NCI-H345 (cell line): ENCODE results near the gene CDK6.

Experiments used
- DNase-seq: peaks from one replicate; lab custom pipeline; 2025; lab: John Stamatoyannopoulos, UW

Gene CDK6

DNA sequence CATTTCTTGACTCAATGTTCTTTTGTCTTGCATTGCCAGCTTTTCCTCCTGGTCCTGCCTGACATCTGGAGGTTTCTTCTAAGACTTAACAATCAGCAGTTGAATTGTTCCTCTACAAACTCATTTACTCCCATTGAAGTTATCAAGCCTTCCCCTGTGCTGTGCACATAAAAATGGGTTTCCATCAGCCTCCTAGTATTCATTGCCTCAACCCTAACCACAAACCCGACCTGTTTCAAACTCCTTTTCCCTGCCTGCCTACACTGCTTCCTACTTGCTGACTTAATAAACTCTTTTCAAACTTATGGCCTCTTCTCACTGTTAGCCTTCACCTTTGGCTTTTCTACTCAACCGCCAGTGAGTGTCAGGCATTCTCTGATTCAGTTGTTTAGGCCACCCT, 9.4 kb upstream of the CDK6 start:
- no peak for DNase-seq

DNA sequence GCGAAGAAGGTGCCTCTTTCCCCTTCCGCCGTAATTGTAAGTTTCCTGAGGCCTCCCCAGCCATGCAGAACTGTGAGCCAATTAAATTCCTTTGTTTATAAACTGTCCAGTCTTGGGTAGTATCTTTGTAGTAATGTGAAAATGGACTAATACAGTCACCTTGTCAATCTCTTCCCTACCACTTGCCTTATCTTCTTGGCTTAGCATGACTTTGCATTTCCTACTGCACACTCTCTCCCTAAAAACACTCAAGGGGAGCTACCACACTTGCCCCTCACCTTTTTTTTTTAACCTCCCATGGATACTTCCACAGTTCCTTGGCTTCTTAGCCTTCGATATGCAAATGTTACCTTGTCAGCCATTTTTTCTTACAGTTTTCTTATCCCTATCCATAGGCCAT, 7.4 kb upstream of the CDK6 start:
- DNase-seq, result no peak

DNA sequence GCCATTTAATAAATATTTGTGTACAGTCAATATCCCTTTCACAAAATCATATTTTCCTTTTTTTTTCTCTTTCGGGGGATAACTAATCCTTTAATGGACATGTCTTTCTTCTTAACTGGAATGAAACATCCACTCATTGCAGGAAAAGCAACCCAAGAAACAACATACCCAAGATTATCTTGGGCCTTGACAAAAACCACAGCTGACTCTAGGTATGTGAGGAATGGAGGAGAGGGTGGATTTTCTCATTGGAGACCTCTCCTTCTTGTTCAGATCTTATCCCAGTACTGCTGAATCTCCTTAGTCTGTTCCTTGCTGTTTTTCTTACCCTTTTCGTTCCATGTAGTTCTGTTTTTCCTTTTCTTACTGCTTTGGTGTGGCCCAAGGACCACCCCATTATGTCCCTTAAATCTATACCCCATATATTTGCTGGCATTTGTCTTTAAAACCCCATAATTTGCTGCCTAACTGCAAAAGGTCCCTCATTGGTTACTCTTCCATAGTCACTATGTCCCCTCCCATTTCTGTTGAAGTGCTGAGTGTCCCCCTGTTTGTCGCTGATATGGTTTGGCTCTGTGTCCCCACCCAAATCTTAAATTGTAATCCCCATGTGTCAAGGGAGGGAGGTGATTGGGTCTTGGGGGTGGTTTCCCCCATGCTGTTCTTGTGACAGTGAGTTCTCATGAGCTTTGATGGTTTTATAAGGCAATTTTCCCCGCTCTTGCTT, 6.8 kb upstream of the CDK6 start:
- DNase-seq, result no peak

DNA sequence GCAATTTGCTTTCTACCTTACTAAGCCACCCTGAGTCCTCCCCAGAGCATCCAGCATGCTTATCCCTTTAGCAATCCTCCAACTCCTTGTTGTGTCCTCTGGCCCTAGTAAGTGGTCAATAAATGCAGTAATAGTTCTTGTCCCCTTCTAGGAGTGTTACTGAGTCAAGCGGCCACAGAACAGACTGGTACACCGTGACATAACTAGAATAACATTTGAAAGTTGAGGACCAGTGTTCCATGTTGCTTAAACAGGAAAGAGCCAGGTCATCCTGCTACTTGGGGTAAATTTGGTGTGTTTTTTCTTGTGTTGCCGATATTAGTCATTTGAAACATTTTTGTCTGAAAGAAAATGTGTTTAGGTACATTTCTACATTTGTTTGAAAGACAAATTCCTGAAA, 4.8 kb upstream of the CDK6 start:
- no peak for DNase-seq

DNA sequence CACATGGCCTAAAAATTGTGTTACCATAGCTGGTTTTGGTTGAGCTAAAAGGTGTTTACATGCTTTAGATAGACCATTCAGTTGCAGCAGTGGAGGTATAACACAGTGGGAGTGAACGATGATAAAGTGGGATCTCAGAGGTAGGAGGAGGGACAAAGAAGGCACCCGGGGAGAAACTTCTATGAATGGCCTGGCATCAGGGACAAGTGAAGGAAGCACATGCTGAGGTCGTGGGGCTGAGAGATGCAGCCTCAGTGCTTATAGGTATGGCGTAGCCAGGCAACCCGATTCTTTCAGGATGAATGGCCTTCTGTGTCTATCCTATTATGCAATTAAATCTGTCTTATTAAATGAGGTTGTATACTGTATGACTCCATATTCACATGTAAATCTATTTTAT, 3.9 kb upstream of the CDK6 start:
- DNase-seq, result no peak

DNA sequence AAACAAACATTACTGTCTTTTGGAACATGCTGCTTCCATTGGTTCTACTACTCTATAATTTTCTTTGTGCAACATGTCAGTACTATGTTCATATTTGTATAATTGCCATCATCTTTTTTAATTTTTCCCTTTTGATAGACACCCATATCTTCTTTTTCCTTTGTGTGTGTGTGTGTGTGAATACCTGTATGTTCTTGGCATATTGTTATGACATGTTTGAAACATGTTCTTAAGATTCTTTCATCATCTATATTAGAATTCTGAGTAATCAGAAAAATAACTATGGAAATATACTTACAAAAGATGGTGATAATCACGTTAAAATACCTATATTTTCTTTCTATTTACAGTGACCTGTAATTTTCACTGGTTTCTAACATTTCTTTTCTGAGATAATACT, 3.5 kb upstream of the CDK6 start:
- DNase-seq, result no peak

DNA sequence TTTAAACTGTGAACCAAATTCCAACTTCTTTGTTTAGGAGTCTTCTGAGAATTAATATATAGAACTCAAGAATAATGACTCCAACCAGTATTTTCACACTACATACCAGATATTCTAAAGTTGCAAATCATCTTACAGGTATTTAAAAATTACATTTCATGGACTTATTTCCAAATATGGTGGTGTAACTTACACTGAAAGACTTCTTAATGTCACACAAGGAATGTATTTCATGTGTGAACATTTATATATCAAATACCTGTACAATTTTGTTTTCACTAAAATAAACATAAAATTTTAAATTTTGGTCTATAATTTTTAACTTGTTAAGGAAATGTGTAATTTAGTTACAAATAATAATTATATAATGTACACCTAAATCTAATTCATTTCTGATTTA, 2.6 kb upstream of the CDK6 start:
- no peak for DNase-seq

DNA sequence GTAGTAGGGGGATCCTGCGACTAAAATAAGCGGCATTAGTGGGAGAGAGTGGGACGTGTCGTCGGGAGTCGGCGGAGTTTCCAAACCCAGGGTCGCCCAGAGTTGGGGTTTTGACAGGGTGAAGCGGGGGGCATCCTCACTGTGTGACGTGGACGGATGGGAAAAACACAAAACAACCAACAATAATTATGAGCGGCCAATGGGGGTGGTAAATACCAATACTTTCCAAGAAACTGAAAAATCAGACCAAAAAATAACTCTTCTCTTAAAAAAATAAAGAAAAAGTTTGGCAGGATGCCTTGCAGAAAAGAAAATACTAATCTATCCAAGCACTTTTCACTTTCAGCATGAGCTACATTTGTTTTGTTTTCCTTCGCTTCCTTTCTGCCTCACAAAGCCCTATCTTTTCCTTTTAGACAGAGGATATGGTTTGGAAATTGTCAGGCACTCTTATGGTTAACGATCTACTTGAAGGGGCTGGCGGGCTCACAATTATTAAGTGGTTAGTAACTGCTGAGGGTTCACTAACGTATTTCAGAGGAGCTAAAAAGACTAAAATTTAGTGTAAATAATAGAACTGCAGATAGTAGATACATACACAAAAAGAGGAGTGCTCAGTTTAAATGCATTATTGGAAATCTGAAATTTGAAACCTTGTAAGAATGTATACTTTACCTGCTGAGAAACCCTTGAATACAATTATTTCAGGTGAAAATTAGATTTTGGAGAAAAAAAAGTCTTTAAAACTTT, 802 bp upstream of the CDK6 start:
- DNase-seq, result no peak

DNA sequence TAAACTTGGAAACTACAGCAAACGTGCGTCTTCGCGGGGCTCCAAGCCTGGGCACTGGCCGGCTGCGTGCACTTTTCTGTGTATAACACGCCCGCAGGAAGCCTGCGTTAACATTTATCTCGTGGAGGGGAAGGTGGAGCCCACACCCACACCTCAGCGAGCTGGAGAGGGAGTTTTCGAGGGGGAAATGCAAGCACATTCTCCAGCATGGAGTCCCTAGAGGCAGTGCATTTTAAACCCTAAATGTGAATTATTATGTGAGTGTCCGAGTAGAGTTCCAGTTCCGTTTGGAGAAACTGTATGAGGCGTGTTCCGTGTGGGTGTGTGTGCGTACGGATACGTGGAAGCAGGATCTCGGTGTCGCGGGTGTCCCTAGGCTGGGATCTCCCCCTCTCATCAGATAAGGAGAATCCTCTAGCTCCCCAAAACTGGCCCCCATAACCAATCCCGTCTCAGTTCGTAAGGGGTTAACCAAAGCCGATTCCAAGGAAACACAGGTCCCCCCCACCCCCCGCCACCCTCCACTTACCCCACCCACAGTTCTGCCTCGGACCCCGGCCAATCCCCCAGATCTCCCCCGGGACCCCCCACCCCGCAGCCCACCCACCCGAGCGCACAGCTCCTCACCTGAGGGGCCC, 403 bp downstream of the CDK6 start:
- DNase-seq, result no peak

DNA sequence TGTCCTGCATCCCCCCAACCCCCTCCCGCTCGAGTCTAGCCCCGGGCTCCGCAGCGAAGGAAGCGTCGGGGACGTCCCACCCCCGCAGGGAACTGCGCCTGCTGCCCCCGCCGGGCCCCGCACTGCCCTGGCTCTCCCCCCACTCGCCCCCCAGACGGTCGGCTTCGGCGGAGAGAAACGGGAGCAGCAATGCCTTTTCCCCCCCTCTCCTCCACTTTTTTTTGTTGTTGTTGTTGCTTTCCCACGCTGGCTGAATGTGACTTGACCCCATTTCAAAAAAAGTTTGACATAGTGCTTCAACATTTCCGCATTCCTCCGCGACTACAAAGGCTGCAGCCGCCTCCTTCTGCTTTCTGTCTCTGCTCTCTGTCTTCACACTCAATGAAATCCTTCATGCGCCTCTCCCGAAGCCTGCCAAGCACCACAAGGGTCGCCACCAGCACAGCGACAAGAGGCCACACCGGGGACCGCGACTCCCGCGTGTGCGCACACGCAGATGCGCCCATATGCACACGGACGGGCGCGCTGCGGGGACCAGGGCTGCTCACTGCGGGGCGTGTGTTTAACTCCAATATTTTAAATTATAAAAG, 1.0 kb downstream of the CDK6 start:
- no peak for DNase-seq

DNA sequence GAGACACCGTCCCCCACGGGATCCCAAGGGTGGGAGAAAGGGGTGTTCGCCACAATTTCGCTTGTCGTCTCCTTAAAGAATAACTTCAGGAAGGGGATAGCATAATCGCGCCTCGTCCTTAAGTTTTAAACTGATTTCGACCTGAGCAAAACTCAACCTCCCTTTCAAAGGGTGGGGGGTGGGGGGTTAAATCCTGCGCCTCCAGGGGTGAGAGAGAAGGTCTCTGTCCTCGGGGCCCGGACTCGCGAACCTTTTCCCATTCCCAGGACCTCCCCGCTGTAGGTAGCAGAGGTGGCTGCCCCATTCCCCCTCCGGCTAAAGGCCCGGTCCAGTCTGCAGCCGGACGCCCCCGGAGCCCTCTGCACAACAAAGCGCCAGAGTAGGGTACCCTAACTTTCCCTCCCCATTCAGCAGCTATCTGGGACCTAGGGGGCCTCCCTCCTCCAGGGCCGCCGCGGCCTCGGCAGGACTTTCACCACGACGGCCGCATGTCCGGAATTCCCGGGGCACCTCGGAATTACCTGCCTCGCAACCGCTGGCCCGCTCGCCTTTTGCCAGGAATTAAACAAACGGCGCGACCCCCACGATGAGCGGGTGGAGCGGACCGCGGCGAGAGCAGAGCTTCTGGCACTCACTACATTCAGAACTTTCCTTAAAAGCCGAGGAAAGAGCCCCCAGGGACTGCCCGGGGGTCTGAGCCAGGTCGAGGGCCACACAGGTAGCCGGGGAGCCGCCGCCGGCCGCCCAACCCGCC, 1.7 kb downstream of the CDK6 start:
- no peak for DNase-seq

DNA sequence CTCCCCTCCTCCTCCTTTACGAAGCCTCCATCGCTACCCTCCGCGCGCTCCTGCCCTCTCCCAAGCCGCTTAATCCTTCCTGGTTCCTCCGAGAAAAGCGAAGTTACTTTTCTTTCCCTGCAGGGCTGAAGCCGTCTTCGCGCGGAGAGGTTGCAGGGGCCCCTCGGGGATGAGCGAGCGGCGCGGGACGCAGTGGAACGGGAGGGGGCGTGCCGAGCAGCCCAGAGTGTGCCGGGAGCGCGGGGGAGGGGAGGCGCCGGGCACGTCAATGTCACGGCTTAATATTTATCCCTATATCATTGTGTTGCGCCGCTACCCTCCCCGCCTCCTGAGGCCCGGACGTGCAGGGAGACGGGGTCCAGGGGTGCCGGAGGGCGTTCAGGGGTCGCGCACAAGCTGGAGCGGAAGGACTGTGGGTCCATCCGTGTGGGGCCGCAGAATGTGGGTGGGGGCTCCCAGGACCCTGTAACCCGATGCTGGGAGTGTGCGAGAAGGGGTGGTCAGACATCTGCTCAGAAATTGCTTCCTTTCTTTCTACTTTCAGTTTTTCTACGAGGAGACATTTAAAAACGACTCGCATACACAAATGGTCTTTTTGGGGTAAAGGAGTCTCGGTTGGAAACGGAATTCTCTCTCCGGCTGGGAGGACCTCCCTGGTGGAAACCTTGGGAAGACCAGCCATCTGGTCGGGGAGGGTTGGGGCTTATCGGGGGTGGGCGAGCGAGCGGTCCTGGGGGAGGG, 2.4 kb downstream of the CDK6 start:
- DNase-seq, result peak; percentile 39

DNA sequence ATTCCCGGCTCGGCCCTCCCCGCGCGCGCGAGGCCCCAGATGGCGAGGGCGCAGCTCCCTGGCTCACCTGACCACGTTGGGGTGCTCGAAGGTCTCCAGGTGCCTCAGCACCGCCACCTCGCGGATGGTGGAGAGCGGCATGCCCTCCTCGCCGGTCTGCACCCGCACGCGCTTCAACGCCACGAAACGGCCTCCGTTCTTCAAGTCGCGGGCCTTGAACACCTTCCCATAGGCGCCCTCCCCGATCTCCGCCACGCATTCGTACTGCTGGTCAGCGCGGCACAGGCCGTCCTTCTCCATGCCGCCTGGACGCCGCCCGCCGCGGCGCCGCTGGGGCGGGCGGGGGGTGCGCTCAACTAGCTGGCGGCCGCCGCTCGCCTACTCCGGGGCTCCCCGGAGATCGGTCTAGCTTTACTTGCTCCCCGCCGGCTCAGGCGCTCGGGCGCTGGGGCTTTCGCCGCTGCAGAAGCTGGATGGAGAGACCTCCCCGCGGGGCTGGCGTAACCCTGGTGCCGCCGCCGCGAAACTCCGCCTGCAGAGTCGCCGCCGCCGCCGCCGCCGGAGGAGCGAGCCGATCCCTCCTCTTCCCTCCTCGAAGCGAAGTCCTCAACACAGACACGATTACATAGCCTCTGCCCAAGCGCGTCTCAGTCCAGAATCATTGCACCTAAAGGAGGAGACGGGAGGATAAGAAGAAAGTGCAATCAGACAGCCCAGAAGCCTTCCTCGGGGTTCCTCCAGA, 3.2 kb downstream of the CDK6 start:
- peak; percentile 85 for DNase-seq

DNA sequence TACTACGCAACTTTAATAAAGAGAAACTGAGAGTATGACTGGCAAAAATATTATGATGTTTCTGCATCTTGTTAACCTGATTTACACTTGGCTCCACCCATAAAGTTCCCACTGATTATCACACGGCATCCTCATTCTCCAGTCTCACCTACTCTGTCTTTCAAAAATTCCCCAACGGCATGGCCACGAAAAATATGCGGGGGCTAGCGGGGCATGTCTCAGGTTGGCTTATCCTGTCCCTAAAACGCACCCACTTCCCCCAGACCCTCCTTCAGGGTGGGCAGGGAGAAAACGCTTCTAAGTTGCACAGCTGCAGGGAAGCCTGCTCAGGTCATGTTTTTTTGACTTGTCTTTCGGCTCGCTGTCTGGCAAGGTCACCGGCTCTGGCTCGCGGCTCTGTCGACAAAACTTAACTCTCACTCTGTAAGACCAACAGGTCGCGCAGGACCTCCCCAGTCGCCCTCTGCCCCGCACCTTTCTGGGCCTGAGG, 3.8 kb downstream of the CDK6 start:
- DNase-seq, result no peak

DNA sequence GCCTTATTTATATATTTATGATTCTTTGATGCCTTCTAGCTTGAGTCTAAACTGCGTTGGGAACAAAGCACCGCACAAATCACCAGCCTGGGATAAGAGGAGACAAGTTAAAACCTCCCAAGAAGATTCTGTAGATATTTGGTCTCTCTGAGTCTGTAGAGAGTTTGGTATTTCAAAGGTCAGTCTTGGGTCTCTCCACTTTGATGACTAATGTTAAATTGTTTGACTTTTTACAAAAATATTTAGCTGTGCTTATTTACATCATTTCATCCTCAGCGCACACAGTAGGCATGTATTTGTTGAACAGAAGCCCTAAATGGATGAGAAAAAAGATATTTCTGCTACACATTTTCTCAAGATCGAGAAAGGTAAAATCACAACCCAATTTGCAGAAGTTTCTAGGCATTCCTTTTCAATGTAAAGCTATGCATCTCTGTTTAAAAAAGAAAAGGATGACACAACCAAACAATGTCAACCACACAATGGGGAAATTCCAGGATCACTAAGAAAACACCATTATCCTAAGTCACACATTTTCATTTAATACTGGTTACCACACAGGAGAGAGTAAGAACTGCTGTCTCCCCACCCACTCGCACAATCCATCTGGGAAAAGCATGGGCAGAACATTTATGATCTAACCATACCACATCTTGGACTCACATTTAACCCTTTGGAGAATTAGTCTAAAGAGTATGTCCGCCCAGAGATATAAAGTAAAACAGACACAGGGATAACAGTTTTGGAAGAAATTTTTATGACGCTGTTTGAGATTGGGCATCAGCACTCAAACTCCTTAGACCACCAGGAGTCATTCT, 4.4 kb downstream of the CDK6 start:
- no peak for DNase-seq

DNA sequence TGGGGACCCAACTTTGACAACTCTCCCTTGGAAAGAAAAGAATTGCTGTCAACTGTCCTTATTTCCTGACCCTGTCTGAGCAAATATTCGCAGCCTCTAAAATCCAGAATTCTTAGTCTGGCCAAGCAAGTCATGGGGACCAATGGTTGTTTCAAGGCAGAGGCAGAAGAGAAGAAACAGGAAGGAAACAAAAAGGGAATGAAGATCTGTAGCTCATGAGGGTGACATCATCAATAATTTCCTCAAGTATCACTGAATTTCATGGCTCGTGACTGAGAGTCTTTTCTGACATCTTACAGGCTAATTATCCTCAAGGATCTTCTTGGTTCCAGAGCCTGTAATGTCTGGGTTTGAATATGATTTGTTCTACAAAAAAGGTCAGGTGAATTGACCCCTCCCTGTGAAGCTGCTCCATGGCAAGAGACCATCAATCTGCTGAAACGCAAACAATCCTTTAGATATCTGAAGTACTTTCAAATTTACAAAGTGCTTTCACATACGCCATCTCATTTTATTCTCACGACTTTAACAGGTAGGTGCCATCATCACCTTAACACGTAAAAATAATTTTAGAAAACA, 5.8 kb downstream of the CDK6 start:
- DNase-seq, result no peak

DNA sequence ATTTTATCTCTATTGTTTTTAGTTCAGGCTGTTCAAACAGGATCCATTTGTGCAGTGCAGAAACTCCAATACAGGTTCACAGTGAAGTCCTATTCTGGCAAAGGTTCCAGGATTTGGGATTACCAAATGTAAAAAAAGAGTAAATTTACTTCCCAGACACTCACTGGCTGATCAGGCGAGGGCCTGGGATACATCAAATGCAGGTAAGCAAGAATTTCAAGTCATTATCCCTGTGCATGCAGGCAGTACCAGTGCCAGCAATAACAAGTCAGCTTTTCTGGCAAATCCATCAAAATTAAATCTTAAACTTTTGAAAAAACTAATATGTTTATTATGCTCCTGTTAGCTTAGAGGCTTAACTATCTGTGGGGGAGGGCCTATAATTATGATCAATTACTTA, 6.3 kb downstream of the CDK6 start:
- no peak for DNase-seq

DNA sequence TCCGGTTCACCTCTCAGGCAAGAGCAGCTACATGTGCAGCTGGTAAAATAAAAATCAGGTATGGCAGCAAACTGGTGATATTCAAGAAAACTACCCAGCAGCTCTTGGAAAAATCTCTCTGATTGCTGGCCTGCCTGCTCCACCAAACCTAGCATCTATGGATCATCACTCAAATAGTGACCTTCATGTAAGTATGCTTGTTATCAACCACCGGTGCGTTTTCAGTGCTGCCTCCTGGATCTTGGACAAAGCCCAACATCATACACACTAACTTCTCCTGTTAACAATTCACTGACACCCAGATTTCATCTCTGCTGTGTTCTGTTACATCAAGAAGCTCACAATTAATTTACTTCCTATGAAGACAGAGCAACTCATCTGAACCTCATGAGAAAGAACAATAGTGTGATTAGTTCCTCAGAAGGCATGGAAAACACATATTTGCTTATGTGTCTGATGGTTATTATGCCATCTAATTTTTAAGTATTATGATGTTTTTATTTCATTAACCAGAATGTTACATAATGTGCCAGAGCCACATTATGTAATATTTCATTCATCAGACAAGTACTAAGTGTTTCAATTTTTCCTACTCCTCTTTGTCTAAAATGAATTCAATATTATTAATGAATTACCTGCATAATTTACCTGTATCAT, 8.8 kb downstream of the CDK6 start:
- no peak for DNase-seq
